ENCODE data around the gene FURIN. TPM values are rescaled to one million over a fixed set of nuclear protein-coding genes. Genes with fewer than 3 reads are reported as not detected.
"Not testable (repeated sequence)": the region's sequence is repeated elsewhere in the genome, so short reads cannot be mapped to it uniquely, and the experiment has no call there.

FURIN gene
- total RNA-seq, 4 donors from 2014 or later = 76.7 to 159 (median 118) TPM

DNA sequence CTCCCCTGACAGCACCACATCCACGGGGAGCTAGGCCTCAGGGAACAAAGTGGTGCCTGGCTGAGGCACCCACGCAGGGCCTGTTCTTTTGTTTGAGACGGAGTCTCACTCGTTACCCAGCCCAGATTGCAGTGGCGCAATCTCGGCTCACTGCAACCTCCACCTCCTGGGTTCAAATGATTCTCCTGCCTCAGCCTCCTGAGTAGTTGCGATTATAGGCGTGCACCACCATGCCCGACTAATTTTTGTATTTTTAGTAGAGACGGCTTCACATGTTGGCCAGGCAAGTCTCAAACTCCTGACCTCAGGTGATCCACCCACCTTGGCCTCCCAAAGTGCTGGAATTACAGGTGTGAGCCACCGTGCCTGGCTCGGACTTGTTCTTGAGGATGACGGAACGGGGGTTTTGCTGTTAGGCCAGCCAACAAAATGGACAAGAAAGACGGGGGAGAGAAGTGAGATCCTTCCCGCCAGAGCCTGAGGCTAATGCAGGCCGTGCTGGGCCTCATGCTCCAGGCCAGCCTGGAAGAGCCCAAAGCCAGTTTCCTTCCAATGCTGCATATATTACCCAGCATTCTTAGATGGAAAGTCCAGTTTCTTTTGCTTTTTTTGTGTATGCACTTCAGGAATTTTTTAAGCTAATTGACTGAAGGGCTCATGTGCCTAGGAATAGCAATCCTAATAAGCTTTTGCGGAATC is 28.1 kb upstream of the FURIN start:
- no peak for ATAC-seq
- H3K9me3 ChIP-seq = no peaks in the 10 kb centered on the region
- H3K36me3 ChIP-seq = no peaks in the 10 kb centered on the region
- no peak overlapping the region for H3K27ac ChIP-seq
- H3K4me1 ChIP-seq = no peaks in the 10 kb centered on the region
- TF ChIP-seq POLR2A (IDR thresholded peaks at IDR 0.05) = no peak
- TF ChIP-seq, protein P1, sequence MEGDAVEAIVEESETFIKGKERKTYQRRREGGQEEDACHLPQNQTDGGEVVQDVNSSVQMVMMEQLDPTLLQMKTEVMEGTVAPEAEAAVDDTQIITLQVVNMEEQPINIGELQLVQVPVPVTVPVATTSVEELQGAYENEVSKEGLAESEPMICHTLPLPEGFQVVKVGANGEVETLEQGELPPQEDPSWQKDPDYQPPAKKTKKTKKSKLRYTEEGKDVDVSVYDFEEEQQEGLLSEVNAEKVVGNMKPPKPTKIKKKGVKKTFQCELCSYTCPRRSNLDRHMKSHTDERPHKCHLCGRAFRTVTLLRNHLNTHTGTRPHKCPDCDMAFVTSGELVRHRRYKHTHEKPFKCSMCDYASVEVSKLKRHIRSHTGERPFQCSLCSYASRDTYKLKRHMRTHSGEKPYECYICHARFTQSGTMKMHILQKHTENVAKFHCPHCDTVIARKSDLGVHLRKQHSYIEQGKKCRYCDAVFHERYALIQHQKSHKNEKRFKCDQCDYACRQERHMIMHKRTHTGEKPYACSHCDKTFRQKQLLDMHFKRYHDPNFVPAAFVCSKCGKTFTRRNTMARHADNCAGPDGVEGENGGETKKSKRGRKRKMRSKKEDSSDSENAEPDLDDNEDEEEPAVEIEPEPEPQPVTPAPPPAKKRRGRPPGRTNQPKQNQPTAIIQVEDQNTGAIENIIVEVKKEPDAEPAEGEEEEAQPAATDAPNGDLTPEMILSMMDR (IDR thresholded peaks at IDR 0.05 in 4 of 5, conservative IDR thresholded peaks at IDR 0.05 in 1 of 5) = no peak
- H3K27me3 ChIP-seq = no peaks in the 10 kb centered on the region
- intact Hi-C loops (cut with DNase I; ENCODE audit: low total_unique reads) (no loop called here), in situ Hi-C loops (cut with MboI; ENCODE audit: low sequenced_read_pairs in 4 of 4) (no loop called here)
- H3K4me3 ChIP-seq = no peak overlapping the region
- no peak for DNase-seq

DNA sequence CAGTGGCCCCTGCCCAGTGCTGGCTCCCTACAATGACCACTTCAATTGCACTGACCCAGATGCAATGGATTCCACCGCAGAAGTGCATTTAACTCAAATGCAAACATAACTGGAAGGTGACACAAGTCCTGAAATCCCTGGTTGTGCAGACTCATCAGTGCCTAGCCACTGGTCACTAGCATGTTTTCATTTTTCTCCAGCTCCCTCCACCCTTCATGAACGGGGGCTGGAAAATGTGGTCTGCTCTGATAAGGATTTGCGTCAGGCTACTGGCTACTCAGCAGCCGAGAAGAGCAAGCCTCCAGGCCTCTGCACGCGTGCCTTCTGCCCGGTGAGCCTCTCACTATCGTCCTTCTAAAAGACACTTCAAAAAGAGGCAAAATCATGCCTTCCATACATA is 27.4 kb upstream of the FURIN start:
- H3K36me3 ChIP-seq = no peaks in the 10 kb centered on the region
- TF ChIP-seq, protein P1 (IDR thresholded peaks at IDR 0.05 in 4 of 5, conservative IDR thresholded peaks at IDR 0.05 in 1 of 5) = no peak
- no peak for TF ChIP-seq POLR2A (IDR thresholded peaks at IDR 0.05)
- intact Hi-C loops (cut with DNase I; ENCODE audit: low total_unique reads) = no loop called here
- no peaks in the 10 kb centered on the region for H3K27me3 ChIP-seq
- H3K9me3 ChIP-seq = no peaks in the 10 kb centered on the region
- H3K4me3 ChIP-seq = no peak overlapping the region
- ATAC-seq (no peak), DNase-seq (no peak)
- no peak overlapping the region for H3K27ac ChIP-seq
- in situ Hi-C loops (cut with MboI; ENCODE audit: low sequenced_read_pairs in 4 of 4) = no loop called here
- H3K4me1 ChIP-seq = no peaks in the 10 kb centered on the region

DNA sequence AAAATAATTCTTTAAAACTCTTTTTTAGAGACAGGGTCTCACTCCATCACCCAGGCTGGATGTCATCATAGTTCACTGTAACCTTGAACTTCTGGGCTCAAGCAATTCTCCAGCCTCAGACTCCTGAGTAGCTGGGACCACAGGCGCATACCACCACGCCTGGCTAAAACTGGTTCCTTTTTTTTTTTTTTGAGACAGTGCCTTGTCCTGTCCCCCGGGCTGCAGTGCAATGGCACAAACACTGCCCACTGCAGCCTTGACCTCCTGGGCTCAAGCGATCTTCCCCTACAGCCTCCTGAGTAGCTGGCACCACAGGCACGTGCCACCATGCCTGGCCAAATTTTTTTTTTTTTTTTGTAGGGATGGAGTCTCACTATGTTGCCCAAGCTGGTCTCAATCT is 23.7 kb upstream of the FURIN start:
- ATAC-seq = no peak
- intact Hi-C loops (cut with DNase I; ENCODE audit: low total_unique reads) = no loop called here

DNA sequence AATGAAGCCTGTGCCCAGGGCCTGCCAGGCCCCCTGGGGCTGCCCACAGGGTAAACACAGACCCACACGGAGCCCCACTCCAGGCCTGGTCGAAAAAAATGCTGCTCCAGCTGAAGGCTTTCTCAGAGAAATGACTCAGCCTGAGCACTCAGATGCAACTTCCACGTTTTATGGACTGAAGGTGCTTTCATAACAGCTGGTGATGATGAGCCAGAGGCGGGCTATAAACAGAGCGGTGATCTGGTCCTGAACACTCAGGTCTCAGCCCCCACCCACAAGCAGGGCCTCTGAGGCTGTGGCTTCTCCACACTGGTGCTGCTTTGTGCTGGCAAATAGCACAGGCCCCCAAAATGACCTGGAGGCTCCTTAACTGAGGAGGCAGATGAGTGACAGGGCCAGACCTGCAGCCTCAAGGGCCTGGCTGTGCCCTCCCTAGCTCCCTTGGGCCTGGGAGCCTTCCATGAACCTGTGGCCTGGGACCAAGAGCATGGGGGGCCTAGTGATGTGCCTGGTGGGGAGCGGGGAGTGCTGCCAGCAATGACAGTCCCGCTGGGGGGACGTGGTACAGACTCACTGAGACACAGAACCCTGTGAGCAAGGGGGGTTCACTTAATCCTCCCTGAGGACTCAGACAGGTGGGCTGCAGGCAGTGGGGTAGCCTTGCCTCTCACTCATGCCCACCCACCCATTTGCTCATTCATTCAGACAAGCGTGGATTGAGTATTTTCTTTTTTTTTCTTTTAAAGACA is 23.0 kb upstream of the FURIN start:
- ATAC-seq = peak; percentile 78 to 80
- in situ Hi-C loops (cut with MboI; ENCODE audit: low sequenced_read_pairs in 4 of 4) (no loop called here), intact Hi-C loops (cut with DNase I; ENCODE audit: low total_unique reads) (no loop called here)
- no peaks in the 10 kb centered on the region for H3K4me1 ChIP-seq
- TF ChIP-seq POLR2A (IDR thresholded peaks at IDR 0.05) = no peak
- TF ChIP-seq, protein P1 (IDR thresholded peaks at IDR 0.05 in 4 of 5, conservative IDR thresholded peaks at IDR 0.05 in 1 of 5) = no peak
- H3K27ac ChIP-seq = peak overlapping the region in 1 of 4 donors; percentile 36
- H3K36me3 ChIP-seq = no peaks in the 10 kb centered on the region
- H3K4me3 ChIP-seq = no peak overlapping the region
- no peaks in the 10 kb centered on the region for H3K9me3 ChIP-seq
- DNase-seq = peak in 1 of 2 donors; percentile 46
- no peaks in the 10 kb centered on the region for H3K27me3 ChIP-seq

More for the DNA sequence above, 23.7 kb upstream of the FURIN start:
- in situ Hi-C loops (cut with MboI; ENCODE audit: low sequenced_read_pairs in 4 of 4) = no loop called here
- TF ChIP-seq POLR2A (IDR thresholded peaks at IDR 0.05) = no peak
- TF ChIP-seq, protein P1 (IDR thresholded peaks at IDR 0.05 in 4 of 5, conservative IDR thresholded peaks at IDR 0.05 in 1 of 5) = no peak
- H3K27me3 ChIP-seq = no peaks in the 10 kb centered on the region
- no peak overlapping the region for H3K4me3 ChIP-seq
- no peaks in the 10 kb centered on the region for H3K9me3 ChIP-seq
- DNase-seq = no peak
- H3K27ac ChIP-seq = peak overlapping the region in 1 of 4 donors; percentile 36
- no peaks in the 10 kb centered on the region for H3K36me3 ChIP-seq
- H3K4me1 ChIP-seq = no peaks in the 10 kb centered on the region

DNA sequence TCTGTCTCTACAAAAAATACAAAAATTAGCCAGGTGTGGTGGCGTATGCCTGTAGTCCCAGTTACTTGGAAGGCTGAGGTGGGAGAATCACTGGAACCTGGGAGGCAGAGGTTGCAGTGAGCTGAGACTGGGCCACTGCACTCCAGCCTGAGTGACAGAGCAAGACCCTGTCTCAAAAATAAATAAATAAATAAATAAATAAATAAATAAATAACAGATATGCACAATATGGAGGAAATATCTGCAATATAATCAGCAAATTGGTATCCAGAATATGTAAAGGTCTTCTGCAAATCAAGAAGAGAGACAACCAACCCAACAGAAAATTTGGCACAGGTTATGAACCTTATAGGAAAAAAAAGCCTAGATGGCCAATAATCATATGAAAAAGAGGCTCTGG is 19.0 kb upstream of the FURIN start:
- H3K4me1 ChIP-seq; H3K36me3 ChIP-seq; ATAC-seq; H3K27me3 ChIP-seq; H3K4me3 ChIP-seq; DNase-seq; in situ Hi-C loops (cut with MboI; ENCODE audit: low sequenced_read_pairs in 4 of 4); H3K9me3 ChIP-seq; intact Hi-C loops (cut with DNase I; ENCODE audit: low total_unique reads); H3K27ac ChIP-seq: not testable (repeated sequence)

Data from gastrocnemius medialis (tissue), 4 donors.